Natural killer cell (primary cell): ENCODE results near the gene TMEM174. TPM values are rescaled to one million over a fixed set of nuclear protein-coding genes. Genes with fewer than 3 reads are reported as not detected.

Experiments used
- ATAC-seq, 3 donors: fragments of 150-1000 bp in 2 of 3; fragments of 200-7000 bp in 1 of 3; cut with Tn5 transposase; 1 replicate in 1 of 3; 2 replicates in 2 of 3; pipeline ENCODE4 v1.10.0; 2021; ENCODE audit warnings: mild to moderate bottlenecking in 2 of 3, moderate library complexity in 2 of 3
- DNase-seq, 2 donors: peaks; one replicate each; pipeline versions ENCODE4 v3.0.0 to v3.0.0-alpha.2; 2013 to 2021; ENCODE audit warnings: mixed read lengths in 1 of 2
- H3K27ac ChIP-seq: one replicate; pipeline ENCODE4 v1.5.1; 2013; ENCODE audit warnings: mild to moderate bottlenecking, low read length
- H3K27me3 ChIP-seq: one replicate; pipeline ENCODE4 v1.6.1; 2013; ENCODE audit warnings: low read length; ENCODE audit not compliant: control insufficient read depth, insufficient read depth
- H3K36me3 ChIP-seq: one replicate; pipeline ENCODE4 v1.6.1; 2013; ENCODE audit warnings: low read length; ENCODE audit not compliant: control insufficient read depth, insufficient read depth
- H3K4me1 ChIP-seq: one replicate; pipeline ENCODE4 v1.6.1; 2013; ENCODE audit warnings: low read length; ENCODE audit not compliant: control insufficient read depth, insufficient read depth
- H3K4me3 ChIP-seq: one replicate; pipeline ENCODE4 v1.5.1; 2013; ENCODE audit warnings: low read length
- H3K9me3 ChIP-seq: one replicate; pipeline ENCODE4 v1.6.1; 2013; ENCODE audit warnings: low read length; ENCODE audit not compliant: control insufficient read depth, insufficient read depth
- H3K27ac Mint-ChIP-seq, 2 donors: one replicate each; pipeline ENCODE4 v1.8.0; 2022; ENCODE audit warnings: mild to moderate bottlenecking in 2 of 2, mixed read lengths in 2 of 2, moderate library complexity in 1 of 2
- H3K27me3 Mint-ChIP-seq, 2 donors: one replicate each; pipeline ENCODE4 v1.8.0; 2022; ENCODE audit warnings: low read depth in 2 of 2, mixed read lengths in 2 of 2
- H3K36me3 Mint-ChIP-seq: one replicate; pipeline ENCODE4 v1.8.0; 2022; ENCODE audit warnings: mixed read lengths
- H3K4me1 Mint-ChIP-seq, 2 donors: one replicate each; pipeline ENCODE4 v1.8.0; 2022; ENCODE audit warnings: mixed read lengths in 2 of 2
- H3K4me3 Mint-ChIP-seq: one replicate; pipeline ENCODE4 v1.8.0; 2022; ENCODE audit warnings: mild to moderate bottlenecking, moderate library complexity, mixed read lengths
- H3K9me3 Mint-ChIP-seq, 2 donors: one replicate each; pipeline ENCODE4 v1.8.0; 2022; ENCODE audit warnings: mixed read lengths in 2 of 2
- CTCF ChIP-seq: fragments of 200-600 bp; IDR thresholded peaks from one replicate; pipeline ENCODE4 v1.8.0; 2022; ENCODE audit warnings: antibody characterized with exemption
- WGBS: methylation state at CpG from one replicate; pipeline ENCODE4 v1.1.7; 2013; ENCODE audit warnings: missing lambda C conversion rate; ENCODE audit not compliant: insufficient coverage; 5-methylcytosine and 5-hydroxymethylcytosine counted together
- intact Hi-C: fragments of 100-400 bp; cut with micrococcal nuclease; formaldehyde crosslinking; loops from one replicate; pipeline ENCODE4 v1.14.2; 2022
- total RNA-seq, 4 donors: library from RNA; stranded (reverse); fragments of 120-200 nt in 1 of 4; gene quantifications; one replicate each; pipeline versions ENCODE4 v1.2.3 to v1.2.4, GENCODE V29; 2013 to 2022

The TMEM174 gene
- total RNA-seq, 3 donors from 2014 or later (not counting 1 experiment from before 2014, with no cell fraction given): not detected

GRCh38 chr5:73186976-73187375, 14.0 kb downstream of the TMEM174 start:
- Mint-ChIP-seq H3K4me3 (no peak overlapping the region), H3K4me1 (no peaks in the 10 kb centered on the region), H3K27me3 (peaks cover 24 to 51% of the 10 kb centered on the region in 2 donors), H3K36me3 (no peaks in the 10 kb centered on the region), H3K9me3 (no peaks in the 10 kb centered on the region), H3K27ac (no peak overlapping the region)
- Histone ChIP-seq H3K4me3 (no peak overlapping the region), H3K27ac (no peak overlapping the region), H3K27me3 (peaks cover 2% of the 10 kb centered on the region), H3K4me1 (no peaks in the 10 kb centered on the region), H3K36me3 (no peaks in the 10 kb centered on the region), H3K9me3 (no peaks in the 10 kb centered on the region)
- DNase-seq (no peak), ATAC-seq (no peak)
- WGBS: 100% methylated on average over 1 of the region's 2 CpGs
- no peak for TF ChIP-seq CTCF
- intact Hi-C loops: no loop called here

GRCh38 chr5:73188764-73189531, 16.0 kb downstream of the TMEM174 start:
- Histone ChIP-seq H3K27me3 (no peaks in the 10 kb centered on the region), H3K9me3 (no peaks in the 10 kb centered on the region), H3K4me1 (no peaks in the 10 kb centered on the region), H3K36me3 (no peaks in the 10 kb centered on the region), H3K4me3 (no peak overlapping the region), H3K27ac (no peak overlapping the region)
- H3K9me3 Mint-ChIP-seq: no peaks in the 10 kb centered on the region
- no peaks in the 10 kb centered on the region for H3K36me3 Mint-ChIP-seq
- peaks cover 21 to 36% of the 10 kb centered on the region in 2 donors for H3K27me3 Mint-ChIP-seq
- no peak overlapping the region for H3K27ac Mint-ChIP-seq
- H3K4me3 Mint-ChIP-seq: no peak overlapping the region
- no peak for DNase-seq
- no peak for ATAC-seq
- TF ChIP-seq CTCF: no peak
- no peaks in the 10 kb centered on the region for H3K4me1 Mint-ChIP-seq
- WGBS: 90% methylated on average over 2 of the region's 2 CpGs
- intact Hi-C loops: no loop called here

- Histone ChIP-seq H3K4me1 (no peaks in the 10 kb centered on the region), H3K27ac (no peak overlapping the region), H3K4me3 (no peak overlapping the region), H3K9me3 (no peaks in the 10 kb centered on the region), H3K36me3 (no peaks in the 10 kb centered on the region), H3K27me3 (no peaks in the 10 kb centered on the region)
- no peak for ATAC-seq
- intact Hi-C loops: no loop called here
- Mint-ChIP-seq H3K4me1 (no peaks in the 10 kb centered on the region), H3K27ac (no peak overlapping the region), H3K27me3 (peaks cover 22 to 26% of the 10 kb centered on the region in 2 donors), H3K4me3 (no peak overlapping the region), H3K9me3 (no peaks in the 10 kb centered on the region), H3K36me3 (no peaks in the 10 kb centered on the region)
- no peak for DNase-seq
- no peak for TF ChIP-seq CTCF
- 78% methylated on average over 4 of the region's 6 CpGs for WGBS
Observed at GRCh38 chr5:73189871-73190376, 16.9 kb downstream of the TMEM174 start.

GRCh38 chr5:73192370-73192769, 19.4 kb downstream of the TMEM174 start:
- Mint-ChIP-seq H3K4me1 (no peaks in the 10 kb centered on the region), H3K36me3 (no peaks in the 10 kb centered on the region), H3K27ac (no peak overlapping the region), H3K27me3 (peaks cover 33 to 41% of the 10 kb centered on the region in 2 donors), H3K9me3 (no peaks in the 10 kb centered on the region), H3K4me3 (no peak overlapping the region)
- H3K27me3 ChIP-seq: no peaks in the 10 kb centered on the region
- 89% methylated on average over 3 of the region's 4 CpGs for WGBS
- no peak overlapping the region for H3K4me3 ChIP-seq
- H3K36me3 ChIP-seq: no peaks in the 10 kb centered on the region
- TF ChIP-seq CTCF: no peak
- DNase-seq: no peak
- no peaks in the 10 kb centered on the region for H3K9me3 ChIP-seq
- H3K4me1 ChIP-seq: no peaks in the 10 kb centered on the region
- intact Hi-C loops: no loop called here
- H3K27ac ChIP-seq: no peak overlapping the region
- ATAC-seq: no peak
